CD14-positive monocyte (primary cell): Measurements from ENCODE around the gene CLDN6. TPM values are rescaled to one million over a fixed set of nuclear protein-coding genes. Genes with fewer than 3 reads are reported as not detected.

Source experiments
- DNase-seq, 3 donors: peaks; one replicate each; pipeline ENCODE4 v3.0.0-alpha.2; 2011 to 2022
- H2AFZ ChIP-seq: 2 replicates; pipeline ENCODE4 v1.6.0; 2012; ENCODE audit warnings: mild to moderate bottlenecking, low read depth, low read length, inconsistent platforms; ENCODE audit not compliant: insufficient read depth, poor library complexity, severe bottlenecking
- H3K27ac ChIP-seq, 2 donors: 1 replicate in 1 of 2; 2 replicates in 1 of 2; pipeline ENCODE4 v1.5.1; 2012 to 2013; ENCODE audit warnings: low read length in 2 of 2, control low read depth in 1 of 2, inconsistent platforms in 1 of 2, low read depth in 1 of 2, mild to moderate bottlenecking in 1 of 2
- H3K27me3 ChIP-seq, 2 donors: one replicate each; pipeline versions ENCODE4 v1.6.0 to v1.6.1; 2011 to 2013; ENCODE audit warnings: low read length in 2 of 2; ENCODE audit not compliant: control insufficient read depth in 2 of 2, insufficient read depth in 2 of 2
- H3K36me3 ChIP-seq, 2 donors: replicated peaks in 1 of 2; 1 replicate in 1 of 2; 2 replicates in 1 of 2; pipeline versions ENCODE4 v1.5.1 to v1.6.1; 2012 to 2013; ENCODE audit warnings: low read length in 2 of 2, control low read depth in 1 of 2, inconsistent platforms in 1 of 2, mild to moderate bottlenecking in 1 of 2; ENCODE audit not compliant: insufficient read depth in 2 of 2, control insufficient read depth in 1 of 2
- H3K4me1 ChIP-seq, 2 donors: 1 replicate in 1 of 2; 2 replicates in 1 of 2; pipeline versions ENCODE4 v1.5.1 to v1.6.1; 2012 to 2013; ENCODE audit warnings: low read length in 2 of 2, control low read depth in 1 of 2, inconsistent platforms in 1 of 2, mild to moderate bottlenecking in 1 of 2, moderate library complexity in 1 of 2; ENCODE audit not compliant: insufficient read depth in 2 of 2, control insufficient read depth in 1 of 2
- H3K4me2 ChIP-seq: replicated peaks from 2 replicates; pipeline ENCODE3; 2012; ENCODE audit warnings: low read length, moderate library complexity, mild to moderate bottlenecking; ENCODE audit not compliant: poor library complexity, severe bottlenecking; ENCODE audit errors: extremely low read depth
- H3K4me3 ChIP-seq, 3 experiments: fragments of 200-600 bp in 1 of 3; sonication (generic) in 1 of 3; replicated peaks in 1 of 3; 1 replicate in 2 of 3; 2 replicates in 1 of 3; pipeline ENCODE4 v1.5.1; 2011 to 2013; ENCODE audit warnings: low read length in 3 of 3, mild to moderate bottlenecking in 3 of 3, control low read depth in 2 of 3, low read depth in 2 of 3, inconsistent platforms in 1 of 3, moderate library complexity in 1 of 3
- H3K79me2 ChIP-seq: 2 replicates; pipeline ENCODE4 v1.6.0; 2012; ENCODE audit warnings: mild to moderate bottlenecking, control low read depth, inconsistent platforms, low read length, moderate library complexity; ENCODE audit not compliant: insufficient read depth
- H3K9ac ChIP-seq: 2 replicates; pipeline ENCODE4 v1.6.0; 2017; ENCODE audit warnings: low read length, mild to moderate bottlenecking; ENCODE audit not compliant: insufficient read depth, poor library complexity, severe bottlenecking
- H3K9me3 ChIP-seq, 2 donors: replicated peaks in 1 of 2; 1 replicate in 1 of 2; 2 replicates in 1 of 2; pipeline versions ENCODE4 v1.5.1 to v1.6.1; 2012 to 2013; ENCODE audit warnings: low read length in 2 of 2, control low read depth in 1 of 2; ENCODE audit not compliant: control insufficient read depth in 1 of 2, insufficient read depth in 1 of 2
- H4K20me1 ChIP-seq: 2 replicates; pipeline ENCODE4 v1.6.0; 2012; ENCODE audit warnings: mild to moderate bottlenecking, low read length, control low read depth, moderate library complexity; ENCODE audit not compliant: insufficient read depth
- H3K27ac Mint-ChIP-seq, 7 donors: one replicate each; pipeline ENCODE4 v1.8.0; 2020; ENCODE audit warnings: mild to moderate bottlenecking in 7 of 7, mixed read lengths in 7 of 7, moderate library complexity in 6 of 7, inconsistent platforms in 2 of 7
- H3K27me3 Mint-ChIP-seq, 3 donors: one replicate each; pipeline ENCODE4 v1.8.0; 2021 to 2022; ENCODE audit warnings: low read depth in 3 of 3, mild to moderate bottlenecking in 3 of 3, mixed read lengths in 3 of 3, moderate library complexity in 3 of 3, inconsistent platforms in 1 of 3
- H3K36me3 Mint-ChIP-seq, 2 donors: one replicate each; pipeline ENCODE4 v1.8.0; 2020; ENCODE audit warnings: mixed read lengths in 2 of 2, inconsistent platforms in 1 of 2, mild to moderate bottlenecking in 1 of 2
- H3K4me1 Mint-ChIP-seq: one replicate; pipeline ENCODE4 v1.8.0; 2020; ENCODE audit warnings: mild to moderate bottlenecking, mixed read lengths
- H3K4me3 Mint-ChIP-seq, 2 donors: one replicate each; pipeline ENCODE4 v1.8.0; 2020; ENCODE audit warnings: mild to moderate bottlenecking in 2 of 2, mixed read lengths in 2 of 2, moderate library complexity in 1 of 2
- H3K9me3 Mint-ChIP-seq, 7 donors: one replicate each; pipeline ENCODE4 v1.8.0; 2020 to 2022; ENCODE audit warnings: mixed read lengths in 7 of 7, mild to moderate bottlenecking in 6 of 7, moderate library complexity in 6 of 7, inconsistent platforms in 2 of 7
- CTCF ChIP-seq: fragments of 200-600 bp; IDR thresholded peaks from one replicate; pipeline ENCODE4 v1.8.0; 2022; ENCODE audit warnings: antibody characterized with exemption, mild to moderate bottlenecking
- WGBS: methylation state at CpG from one replicate; pipeline ENCODE4 v1.1.5; 2013; ENCODE audit warnings: missing lambda C conversion rate; ENCODE audit not compliant: insufficient coverage; 5-methylcytosine and 5-hydroxymethylcytosine counted together
- intact Hi-C, 2 donors: fragments of 100-400 bp; cut with micrococcal nuclease; formaldehyde crosslinking; loops; one replicate each; pipeline versions ENCODE4 v1.15.0 to v1.15.1; 2023
- polyA plus RNA-seq, 3 donors: library from polyadenylated mRNA; depleted of rRNA in 1 of 3; unstranded in 2 of 3; stranded (reverse) in 1 of 3; fragments of 300-500 nt in 2 of 3; fragments of >200 nt in 1 of 3; fragmentation: Illumina TruSeq in 2 of 3; gene quantifications; 1 replicate in 2 of 3; 2 replicates in 1 of 3; pipeline ENCODE4 v1.2.3, GENCODE V29; 2012 to 2021

CLDN6 gene
- polyA plus RNA-seq, 3 donors, result not detected

- peaks cover 27 to 30% of the 10 kb centered on the region in 2 donors for H3K36me3 Mint-ChIP-seq
- peaks cover 0 to 29% (median 9%) of the 10 kb centered on the region in 7 donors for H3K9me3 Mint-ChIP-seq
- Histone ChIP-seq H3K9me3 (peaks cover 0 to 12% of the 10 kb centered on the region in 2 donors), H3K9ac (no peak overlapping the region), H3K4me3 (peak overlapping the region in 1 of 3 experiments; percentile 32), H3K79me2 (no peaks in the 10 kb centered on the region), H3K4me1 (peaks cover 23 to 31% of the 10 kb centered on the region in 2 donors), H2AFZ (no peak overlapping the region), H4K20me1 (peaks cover 38% of the 10 kb centered on the region), H3K27me3 (peaks cover 23 to 62% of the 10 kb centered on the region in 2 donors), H3K27ac (no peak overlapping the region), H3K36me3 (peaks cover 19 to 21% of the 10 kb centered on the region in 2 donors), H3K4me2 (peak overlapping the region; percentile 57)
- H3K4me1 Mint-ChIP-seq, result peaks cover 38% of the 10 kb centered on the region
- 6% methylated on average over 54 of the region's 59 CpGs for WGBS
- H3K4me3 Mint-ChIP-seq, result peak overlapping the region; percentile 9 to 86
- intact Hi-C loops, result loop anchor here (2.0 to 10.0 kb wide), 3 partner anchors 27 to 95 kb away; no protein-coding TSS in a partner anchor
- H3K27ac Mint-ChIP-seq, result peak overlapping the region in 2 of 7 donors; percentile 4 to 35
- no peak for TF ChIP-seq CTCF
- H3K27me3 Mint-ChIP-seq, result peaks cover 52 to 65% (median 63%) of the 10 kb centered on the region in 3 donors
- peak in 2 of 3 donors; percentile 39 to 63 for DNase-seq
Observed at GRCh38 chr16:3029491-3030221, 11.7 kb upstream of the CLDN6 start.

GRCh38 chr16:3028716-3029319 lies 10.8 kb upstream of the CLDN6 start:
- Histone ChIP-seq H3K36me3 (peaks cover 19 to 21% of the 10 kb centered on the region in 2 donors), H3K27me3 (peaks cover 23 to 53% of the 10 kb centered on the region in 2 donors), H3K9me3 (peaks cover 0 to 12% of the 10 kb centered on the region in 2 donors), H3K4me1 (peaks cover 27 to 34% of the 10 kb centered on the region in 2 donors), H3K27ac (no peak overlapping the region), H3K4me3 (no peak overlapping the region), H4K20me1 (peaks cover 44% of the 10 kb centered on the region), H2AFZ (no peak overlapping the region), H3K4me2 (peak overlapping the region; percentile 55), H3K9ac (no peak overlapping the region), H3K79me2 (no peaks in the 10 kb centered on the region)
- peak overlapping the region in 1 of 2 donors; percentile 86 for H3K4me3 Mint-ChIP-seq
- peak overlapping the region in 1 of 7 donors; percentile 12 for H3K27ac Mint-ChIP-seq
- WGBS, result 19% methylated on average over 8 of the region's 15 CpGs
- H3K4me1 Mint-ChIP-seq, result peaks cover 40% of the 10 kb centered on the region
- peaks cover 0 to 29% (median 9%) of the 10 kb centered on the region in 7 donors for H3K9me3 Mint-ChIP-seq
- peaks cover 45 to 57% (median 55%) of the 10 kb centered on the region in 3 donors for H3K27me3 Mint-ChIP-seq
- no peak for DNase-seq
- intact Hi-C loops, result loop anchor here (2.0 to 10.0 kb wide), 2 partner anchors 26 to 96 kb away; no protein-coding TSS in a partner anchor
- peaks cover 27 to 30% of the 10 kb centered on the region in 2 donors for H3K36me3 Mint-ChIP-seq
- TF ChIP-seq CTCF, result peak; percentile 22
